OCI-LY1 (cell line): Measurements from ENCODE around the gene S100G.

Source experiments
- H2AFZ ChIP-seq: fragments of 200-600 bp; sonication (generic), shearing (Covaris generic); 2 replicates; pipeline ENCODE4 v1.6.0; 2014; ENCODE audit warnings: antibody characterized with exemption, mild to moderate bottlenecking, low read length
- H3F3A ChIP-seq: fragments of 200-600 bp; sonication (generic), shearing (Covaris generic); 2 replicates; pipeline ENCODE4 v1.6.0; 2014; ENCODE audit warnings: mild to moderate bottlenecking, antibody characterized with exemption, low read length, moderate library complexity; ENCODE audit not compliant: insufficient read depth
- H3K27ac ChIP-seq: fragments of 200-600 bp; sonication (generic); 2 replicates; pipeline ENCODE4 v1.5.1; 2014; ENCODE audit warnings: low read length, mixed run types, mild to moderate bottlenecking, low read depth; ENCODE audit not compliant: poor library complexity, severe bottlenecking
- H3K27me3 ChIP-seq: fragments of 200-600 bp; sonication (generic); 2 replicates; pipeline ENCODE4 v1.6.0; 2014; ENCODE audit warnings: antibody characterized with exemption, mild to moderate bottlenecking, low read length, moderate library complexity; ENCODE audit not compliant: insufficient read depth
- H3K36me3 ChIP-seq: fragments of 200-600 bp; sonication (generic); 2 replicates; pipeline ENCODE4 v1.6.1; 2014; ENCODE audit warnings: mild to moderate bottlenecking, antibody characterized with exemption, low read length, moderate library complexity, mixed read lengths; ENCODE audit not compliant: insufficient read depth
- H3K4me1 ChIP-seq: fragments of 200-600 bp; sonication (generic); 2 replicates; pipeline ENCODE4 v1.5.1; 2014; ENCODE audit warnings: mild to moderate bottlenecking, low read length, moderate library complexity; ENCODE audit not compliant: insufficient read depth, severe bottlenecking
- H3K4me2 ChIP-seq: fragments of 200-600 bp; sonication (generic), shearing (Covaris generic); 2 replicates; pipeline ENCODE4 v1.6.1; 2014; ENCODE audit warnings: low read length
- H3K4me3 ChIP-seq: fragments of 200-600 bp; sonication (generic); 2 replicates; pipeline ENCODE4 v1.5.1; 2014; ENCODE audit warnings: low read length, low read depth, mild to moderate bottlenecking, mixed read lengths; ENCODE audit not compliant: poor library complexity, severe bottlenecking
- H3K79me2 ChIP-seq: fragments of 200-600 bp; shearing (Covaris generic); 2 replicates; pipeline ENCODE4 v1.6.1; 2016; ENCODE audit warnings: mixed run types, low read length, mixed read lengths; ENCODE audit not compliant: insufficient read depth
- H3K9ac ChIP-seq: fragments of 200-600 bp; sonication (generic), shearing (Covaris generic); 2 replicates; pipeline ENCODE4 v1.6.1; 2014; ENCODE audit warnings: mild to moderate bottlenecking, low read length, mixed read lengths
- H3K9me2 ChIP-seq: fragments of 200-600 bp; sonication (generic), shearing (Covaris generic); 2 replicates; pipeline ENCODE4 v1.6.1; 2014; ENCODE audit warnings: low read depth, mild to moderate bottlenecking, low read length, mixed read lengths
- H3K9me3 ChIP-seq: fragments of 200-600 bp; shearing (Covaris generic); 2 replicates; pipeline ENCODE4 v1.6.1; 2014; ENCODE audit warnings: low read length, mixed read lengths
- H4K20me1 ChIP-seq: fragments of 200-600 bp; sonication (generic), shearing (Covaris generic); 2 replicates; pipeline ENCODE4 v1.6.0; 2016; ENCODE audit warnings: mild to moderate bottlenecking, low read length; ENCODE audit not compliant: insufficient read depth
- EZH2 ChIP-seq: fragments of 200-600 bp; sonication (generic), shearing (Covaris generic); IDR thresholded peaks from 2 replicates; pipeline ENCODE4 v1.8.0; 2017; ENCODE audit warnings: borderline replicate concordance, mixed run types, mild to moderate bottlenecking, antibody characterized with exemption, low read length, moderate library complexity, mixed read lengths
- TF ChIP-seq, protein P1 (sequence below): fragments of 200-600 bp; sonication (generic), shearing (Covaris generic); IDR thresholded peaks from 2 replicates; pipeline ENCODE4 v1.5.1; 2017; ENCODE audit warnings: mild to moderate bottlenecking, antibody characterized with exemption, low read length, moderate library complexity, mixed read lengths

The S100G gene

DNA sequence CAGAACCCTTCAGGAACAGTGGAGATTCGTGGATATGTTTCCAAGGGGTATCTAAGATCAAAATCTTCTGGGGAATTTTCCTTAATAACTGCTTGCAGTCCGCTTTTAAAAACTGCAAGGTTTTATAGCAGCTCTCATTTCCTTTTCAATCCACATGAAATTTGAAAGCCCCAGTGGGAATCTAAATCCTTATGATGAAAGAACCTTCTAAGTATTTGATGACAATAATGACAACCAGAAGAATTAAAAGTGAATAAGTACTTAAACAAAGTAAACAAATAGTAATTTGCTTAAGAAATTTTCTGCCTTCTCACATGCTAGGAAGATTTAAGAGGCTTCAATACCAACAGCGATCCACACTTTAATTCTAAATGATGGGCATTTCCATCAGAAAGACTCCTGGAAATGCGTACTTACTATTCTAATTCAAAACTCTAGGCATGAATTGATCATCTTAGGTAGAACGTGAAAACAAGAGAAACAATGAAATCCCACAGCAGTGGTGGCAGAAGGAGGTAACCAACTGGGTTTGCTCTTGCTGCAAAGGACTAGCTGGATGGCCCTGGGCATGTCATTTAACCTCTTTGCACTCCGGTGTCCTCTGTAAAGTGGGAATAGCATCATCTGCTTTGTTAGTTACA lies 37.6 kb upstream of the S100G start:
- H3K9me3 ChIP-seq: no peaks in the 10 kb centered on the region
- no peak overlapping the region for H3K4me2 ChIP-seq
- no peak overlapping the region for H2AFZ ChIP-seq
- no peaks in the 10 kb centered on the region for H3F3A ChIP-seq
- H3K27ac ChIP-seq: no peak overlapping the region
- no peak for TF ChIP-seq EZH2
- TF ChIP-seq, protein P1, sequence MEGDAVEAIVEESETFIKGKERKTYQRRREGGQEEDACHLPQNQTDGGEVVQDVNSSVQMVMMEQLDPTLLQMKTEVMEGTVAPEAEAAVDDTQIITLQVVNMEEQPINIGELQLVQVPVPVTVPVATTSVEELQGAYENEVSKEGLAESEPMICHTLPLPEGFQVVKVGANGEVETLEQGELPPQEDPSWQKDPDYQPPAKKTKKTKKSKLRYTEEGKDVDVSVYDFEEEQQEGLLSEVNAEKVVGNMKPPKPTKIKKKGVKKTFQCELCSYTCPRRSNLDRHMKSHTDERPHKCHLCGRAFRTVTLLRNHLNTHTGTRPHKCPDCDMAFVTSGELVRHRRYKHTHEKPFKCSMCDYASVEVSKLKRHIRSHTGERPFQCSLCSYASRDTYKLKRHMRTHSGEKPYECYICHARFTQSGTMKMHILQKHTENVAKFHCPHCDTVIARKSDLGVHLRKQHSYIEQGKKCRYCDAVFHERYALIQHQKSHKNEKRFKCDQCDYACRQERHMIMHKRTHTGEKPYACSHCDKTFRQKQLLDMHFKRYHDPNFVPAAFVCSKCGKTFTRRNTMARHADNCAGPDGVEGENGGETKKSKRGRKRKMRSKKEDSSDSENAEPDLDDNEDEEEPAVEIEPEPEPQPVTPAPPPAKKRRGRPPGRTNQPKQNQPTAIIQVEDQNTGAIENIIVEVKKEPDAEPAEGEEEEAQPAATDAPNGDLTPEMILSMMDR: no peak
- H3K9ac ChIP-seq: no peak overlapping the region
- no peaks in the 10 kb centered on the region for H3K79me2 ChIP-seq
- no peaks in the 10 kb centered on the region for H3K4me1 ChIP-seq
- H3K27me3 ChIP-seq: no peaks in the 10 kb centered on the region
- H3K9me2 ChIP-seq: no peaks in the 10 kb centered on the region
- H3K4me3 ChIP-seq: no peak overlapping the region
- H3K36me3 ChIP-seq: peaks cover 60% of the 10 kb centered on the region
- H4K20me1 ChIP-seq: no peaks in the 10 kb centered on the region

DNA sequence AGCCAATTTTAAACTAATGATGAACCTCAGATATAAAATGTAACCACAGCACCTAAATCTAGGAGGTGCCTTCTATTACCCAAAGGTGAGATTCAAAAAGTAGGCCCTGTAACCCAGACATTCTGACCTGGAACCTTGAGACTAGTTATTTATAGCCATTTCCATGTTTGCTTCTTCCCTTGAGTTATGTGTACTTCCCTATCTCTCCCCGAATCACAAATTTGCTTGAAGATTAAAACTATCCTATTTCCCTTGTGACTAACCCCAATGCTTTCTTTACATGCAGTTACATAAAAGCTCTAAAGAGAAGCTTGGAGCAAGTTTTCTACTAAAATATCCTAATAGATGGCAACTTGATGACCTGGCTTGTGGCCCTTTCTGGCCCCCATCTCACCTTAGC lies 32.6 kb upstream of the S100G start:
- Histone ChIP-seq H3K27me3 (no peaks in the 10 kb centered on the region), H2AFZ (no peak overlapping the region), H3F3A (no peaks in the 10 kb centered on the region), H4K20me1 (no peaks in the 10 kb centered on the region), H3K9ac (no peak overlapping the region), H3K4me2 (no peak overlapping the region), H3K36me3 (peaks cover 69% of the 10 kb centered on the region), H3K9me2 (no peaks in the 10 kb centered on the region), H3K9me3 (no peaks in the 10 kb centered on the region), H3K79me2 (no peaks in the 10 kb centered on the region), H3K4me1 (no peaks in the 10 kb centered on the region), H3K27ac (no peak overlapping the region), H3K4me3 (no peak overlapping the region)
- no peak for TF ChIP-seq EZH2
- TF ChIP-seq, protein P1: no peak

DNA sequence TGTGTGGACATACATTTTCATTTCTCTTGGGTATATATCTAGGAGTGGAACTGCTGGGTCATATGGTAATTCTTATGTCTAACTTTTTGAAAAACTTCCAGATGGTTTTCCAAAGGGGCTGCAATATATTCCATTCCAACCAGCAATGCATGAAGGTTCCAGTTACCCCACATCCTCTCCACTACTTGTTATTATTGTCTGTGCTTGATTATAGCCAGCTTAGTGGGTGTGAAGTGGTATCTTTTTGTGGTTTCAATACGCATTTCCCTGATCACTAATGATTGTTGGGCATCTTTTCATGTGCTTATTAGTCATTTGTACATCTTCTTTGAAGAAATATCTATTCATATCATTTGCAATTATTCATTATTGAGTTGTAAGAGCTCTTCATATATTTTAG lies 31.5 kb upstream of the S100G start:
- Histone ChIP-seq H3K27ac (no peak overlapping the region), H3K4me2 (no peak overlapping the region), H3K36me3 (peaks cover 63% of the 10 kb centered on the region), H3K9me2 (no peaks in the 10 kb centered on the region), H2AFZ (no peak overlapping the region), H3K27me3 (no peaks in the 10 kb centered on the region), H3F3A (no peaks in the 10 kb centered on the region), H3K79me2 (no peaks in the 10 kb centered on the region), H3K4me1 (no peaks in the 10 kb centered on the region), H3K9me3 (no peaks in the 10 kb centered on the region), H3K4me3 (no peak overlapping the region), H4K20me1 (no peaks in the 10 kb centered on the region), H3K9ac (no peak overlapping the region)
- no peak for TF ChIP-seq EZH2
- TF ChIP-seq, protein P1: no peak
